ENCODE data around the gene VPS13D.
A peak's percentile ranks its signal among the peaks of the same experiment; 100 is the strongest.
"Not testable (repeated sequence)": the region's sequence is repeated elsewhere in the genome, so short reads cannot be mapped to it uniquely, and the experiment has no call there.

Gene VPS13D

DNA sequence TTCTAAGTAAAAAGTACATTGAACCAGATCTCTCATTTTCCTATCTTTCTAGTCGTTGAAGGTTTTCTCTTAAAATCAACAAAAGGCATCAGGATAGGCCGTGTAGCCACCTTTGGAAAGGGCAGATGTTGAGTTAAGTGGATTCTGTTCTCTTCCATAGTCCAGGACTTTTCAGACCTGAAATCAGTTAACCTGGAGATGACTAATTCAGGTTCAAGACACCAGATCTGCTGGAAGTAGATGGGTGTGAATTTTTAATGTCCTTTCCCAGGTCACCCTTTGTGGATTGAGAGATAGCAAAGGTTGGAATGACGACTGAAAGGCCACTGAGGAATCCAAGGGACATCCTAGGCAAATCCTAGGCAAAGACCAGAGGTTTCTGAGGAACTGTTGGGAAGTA is 215.4 kb downstream of the VPS13D start:
- intact Hi-C loops (cut with micrococcal nuclease) = no loop called here
- peaks cover 71% of the 10 kb centered on the region for H3K36me3 Mint-ChIP-seq (ENCODE audit: low read depth)
- H3K27me3 Mint-ChIP-seq = no peaks in the 10 kb centered on the region
- no peak overlapping the region for H3K27ac Mint-ChIP-seq
- H3K4me1 Mint-ChIP-seq (ENCODE audit: low read depth) = peaks cover 14% of the 10 kb centered on the region
- no peak overlapping the region for H3K4me3 Mint-ChIP-seq
- H3K9me3 Mint-ChIP-seq = no peaks in the 10 kb centered on the region

- intact Hi-C loops (cut with micrococcal nuclease) = no loop called here
- Mint-ChIP-seq H3K36me3 (ENCODE audit: low read depth) (peaks cover 70% of the 10 kb centered on the region), H3K4me1 (ENCODE audit: low read depth) (peaks cover 14% of the 10 kb centered on the region)
These were observed 216.8 kb downstream of the VPS13D start for GRCh38 chr1:12446593-12446992.

DNA sequence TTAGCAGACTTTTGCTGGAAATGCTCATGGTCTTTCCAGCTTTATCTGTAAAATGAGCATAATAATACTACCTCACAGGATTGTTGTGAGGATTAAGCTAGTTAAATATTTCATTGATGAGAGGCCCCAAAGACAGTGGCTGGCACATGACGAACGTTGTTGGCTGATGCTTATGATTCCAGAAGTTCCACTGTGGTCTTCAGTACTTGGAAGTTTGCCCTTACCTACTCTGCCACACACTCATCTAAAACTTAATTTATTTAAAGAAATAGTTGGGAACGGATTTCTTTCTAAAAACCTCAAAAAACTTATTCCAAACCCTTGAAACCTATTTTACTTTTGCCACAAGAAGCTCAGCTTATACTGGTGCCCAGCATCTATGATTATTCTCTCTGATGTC is 217.5 kb downstream of the VPS13D start:
- Mint-ChIP-seq H3K4me1 (ENCODE audit: low read depth) (peaks cover 14% of the 10 kb centered on the region), H3K4me3 (no peak overlapping the region), H3K27me3 (no peaks in the 10 kb centered on the region), H3K27ac (no peak overlapping the region), H3K36me3 (ENCODE audit: low read depth) (peaks cover 71% of the 10 kb centered on the region), H3K9me3 (no peaks in the 10 kb centered on the region)
- intact Hi-C loops (cut with micrococcal nuclease) = no loop called here

More at GRCh38 chr1:12446593-12446992, 216.8 kb downstream of the VPS13D start:
- no peaks in the 10 kb centered on the region for H3K27me3 Mint-ChIP-seq
- H3K4me3 Mint-ChIP-seq = no peak overlapping the region
- H3K27ac Mint-ChIP-seq = no peak overlapping the region
- no peaks in the 10 kb centered on the region for H3K9me3 Mint-ChIP-seq

DNA sequence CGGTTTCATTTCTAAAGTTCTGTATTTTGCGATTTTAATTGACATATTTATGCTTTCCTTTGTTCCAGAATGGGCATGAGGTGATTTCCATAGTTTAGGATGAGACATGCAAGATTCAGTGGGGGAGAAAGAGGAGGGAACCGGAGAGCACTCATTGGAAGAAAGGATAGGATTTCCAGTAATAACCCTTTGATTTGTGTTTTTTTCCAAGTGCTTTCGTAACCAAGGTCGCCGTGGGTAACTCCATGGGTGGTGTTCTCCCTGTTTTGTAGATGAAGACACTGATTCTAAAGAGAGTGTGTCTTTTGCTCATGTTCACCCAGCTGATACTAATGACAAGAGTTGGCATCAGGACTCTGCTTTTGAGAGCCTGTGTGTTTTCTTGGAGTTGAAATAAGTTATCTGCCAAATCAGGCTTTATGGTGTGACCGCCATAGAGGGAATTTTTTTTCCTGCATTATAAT is 218.1 kb downstream of the VPS13D start:
- no peak overlapping the region for H3K4me3 Mint-ChIP-seq
- peaks cover 14% of the 10 kb centered on the region for H3K4me1 Mint-ChIP-seq (ENCODE audit: low read depth)
- H3K36me3 Mint-ChIP-seq (ENCODE audit: low read depth) = peaks cover 71% of the 10 kb centered on the region
- intact Hi-C loops (cut with micrococcal nuclease) = no loop called here
- no peak overlapping the region for H3K27ac Mint-ChIP-seq
- H3K9me3 Mint-ChIP-seq = no peaks in the 10 kb centered on the region
- H3K27me3 Mint-ChIP-seq = no peaks in the 10 kb centered on the region

- peak overlapping the region; percentile 39 for H3K27ac Mint-ChIP-seq
- peaks cover 14% of the 10 kb centered on the region for H3K4me1 Mint-ChIP-seq (ENCODE audit: low read depth)
- H3K9me3 Mint-ChIP-seq = no peaks in the 10 kb centered on the region
- no peak overlapping the region for H3K4me3 Mint-ChIP-seq
- intact Hi-C loops (cut with micrococcal nuclease) = no loop called here
- peaks cover 67% of the 10 kb centered on the region for H3K36me3 Mint-ChIP-seq (ENCODE audit: low read depth)
- H3K27me3 Mint-ChIP-seq = no peaks in the 10 kb centered on the region
These were observed 218.9 kb downstream of the VPS13D start for GRCh38 chr1:12448746-12449177.

DNA sequence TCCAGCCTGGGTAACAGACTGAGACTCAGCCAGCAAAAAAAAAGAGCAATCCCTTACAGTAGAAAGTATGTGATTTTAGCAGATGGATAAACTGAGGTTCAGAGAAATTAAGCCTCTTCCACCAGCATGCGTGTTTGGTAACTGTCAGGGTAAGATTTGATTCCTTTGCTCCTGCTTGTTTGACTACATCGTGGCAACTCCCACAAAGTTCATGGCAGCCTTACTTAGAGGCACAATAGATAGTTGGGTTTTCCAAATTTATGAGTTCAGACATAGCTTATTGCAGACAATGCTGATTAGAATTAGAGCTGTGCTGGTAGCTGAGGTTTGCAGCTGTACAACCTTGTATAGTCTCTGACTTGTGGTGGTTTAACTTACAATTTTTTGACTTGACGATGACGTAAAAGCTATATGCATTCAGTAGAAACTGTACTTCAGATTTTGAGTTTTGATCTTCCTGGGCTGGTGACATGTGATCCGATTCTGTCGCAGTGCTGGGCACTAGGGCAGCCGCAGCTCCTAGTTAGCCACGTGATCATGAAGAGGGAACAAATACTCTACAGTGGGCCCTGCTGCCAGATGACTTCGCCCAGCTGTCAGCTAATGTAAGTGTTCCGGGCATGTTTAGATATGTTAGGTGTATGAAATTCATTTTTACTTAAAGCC is 220.4 kb downstream of the VPS13D start:
- intact Hi-C loops (cut with micrococcal nuclease) = no loop called here
- no peaks in the 10 kb centered on the region for H3K9me3 Mint-ChIP-seq
- no peaks in the 10 kb centered on the region for H3K27me3 Mint-ChIP-seq
- H3K4me3 Mint-ChIP-seq = no peak overlapping the region
- peaks cover 58% of the 10 kb centered on the region for H3K36me3 Mint-ChIP-seq (ENCODE audit: low read depth)
- H3K4me1 Mint-ChIP-seq (ENCODE audit: low read depth) = peaks cover 14% of the 10 kb centered on the region
- H3K27ac Mint-ChIP-seq = no peak overlapping the region

- no peak overlapping the region for H3K27ac Mint-ChIP-seq
- no peak overlapping the region for H3K4me3 Mint-ChIP-seq
- H3K4me1 Mint-ChIP-seq (ENCODE audit: low read depth) = peaks cover 14% of the 10 kb centered on the region
- no peaks in the 10 kb centered on the region for H3K9me3 Mint-ChIP-seq
- intact Hi-C loops (cut with micrococcal nuclease) = no loop called here
- no peaks in the 10 kb centered on the region for H3K27me3 Mint-ChIP-seq
- peaks cover 54% of the 10 kb centered on the region for H3K36me3 Mint-ChIP-seq (ENCODE audit: low read depth)
These were observed 221.1 kb downstream of the VPS13D start for GRCh38 chr1:12450756-12451559.

GRCh38 chr1:12451560-12451900 is 221.7 kb downstream of the VPS13D start:
- peaks cover 54% of the 10 kb centered on the region for H3K36me3 Mint-ChIP-seq (ENCODE audit: low read depth)
- H3K9me3 Mint-ChIP-seq = no peaks in the 10 kb centered on the region
- no peaks in the 10 kb centered on the region for H3K27me3 Mint-ChIP-seq
- no peak overlapping the region for H3K4me3 Mint-ChIP-seq
- H3K27ac Mint-ChIP-seq = no peak overlapping the region
- intact Hi-C loops (cut with micrococcal nuclease) = no loop called here
- H3K4me1 Mint-ChIP-seq (ENCODE audit: low read depth) = peaks cover 11% of the 10 kb centered on the region

- Mint-ChIP-seq H3K9me3 (no peaks in the 10 kb centered on the region), H3K4me1 (ENCODE audit: low read depth) (peaks cover 10% of the 10 kb centered on the region), H3K27me3 (no peaks in the 10 kb centered on the region), H3K36me3 (ENCODE audit: low read depth) (peaks cover 58% of the 10 kb centered on the region), H3K4me3 (no peak overlapping the region), H3K27ac (no peak overlapping the region)
- intact Hi-C loops (cut with micrococcal nuclease) = no loop called here
These were observed 222.4 kb downstream of the VPS13D start for GRCh38 chr1:12452262-12452661.

DNA sequence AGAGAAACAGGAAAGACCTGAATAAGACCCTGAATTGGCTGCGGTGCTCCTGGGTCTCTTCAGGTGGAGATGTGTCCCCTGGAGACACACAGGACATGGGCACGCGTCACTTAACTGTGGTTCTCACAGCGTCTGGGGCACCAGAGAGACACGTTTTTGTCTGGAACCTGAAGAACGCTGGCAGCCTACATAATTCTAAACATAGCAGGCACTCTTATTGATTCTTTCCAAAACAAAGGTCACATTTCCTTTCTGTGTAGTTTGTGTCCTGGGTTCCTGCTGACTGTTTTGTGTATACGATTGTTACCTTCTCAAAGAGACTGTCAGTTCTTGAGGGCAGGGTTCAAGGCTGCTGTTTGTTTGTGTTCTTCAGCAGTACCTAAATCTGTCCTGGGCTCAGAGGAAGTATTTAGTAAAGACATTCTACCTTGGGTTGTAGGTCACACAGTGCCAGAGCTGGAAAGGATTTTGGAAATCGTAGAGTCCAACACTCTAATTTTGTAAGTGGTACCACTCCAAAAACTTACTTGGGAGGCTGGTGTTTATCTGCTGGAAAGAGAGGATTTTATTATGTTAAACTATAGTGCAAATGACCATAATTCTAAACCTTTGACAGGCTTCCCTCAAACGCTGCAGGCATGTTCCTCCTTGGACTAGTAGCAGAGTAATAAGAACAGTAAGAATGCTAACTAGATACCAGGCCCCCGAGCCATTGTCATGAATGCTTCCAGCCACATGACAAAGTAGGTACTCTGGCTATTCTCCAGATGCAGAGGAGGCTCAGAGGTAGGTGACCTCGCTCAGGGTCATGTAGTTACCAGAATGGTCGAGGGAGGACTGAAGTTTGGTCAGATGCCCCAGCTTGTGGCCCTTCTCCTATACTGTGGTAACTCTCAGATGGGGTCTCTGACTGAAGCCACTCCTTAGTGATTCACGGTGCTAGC is 223.8 kb downstream of the VPS13D start:
- no peak overlapping the region for H3K27ac Mint-ChIP-seq

GRCh38 chr1:12454406-12455391 is 224.9 kb downstream of the VPS13D start:
- no peaks in the 10 kb centered on the region for H3K9me3 Mint-ChIP-seq
- no peak overlapping the region for H3K27ac Mint-ChIP-seq
- H3K36me3 Mint-ChIP-seq (ENCODE audit: low read depth) = peaks cover 70% of the 10 kb centered on the region
- no peaks in the 10 kb centered on the region for H3K4me1 Mint-ChIP-seq (ENCODE audit: low read depth)
- H3K4me3 Mint-ChIP-seq = no peak overlapping the region
- H3K27me3 Mint-ChIP-seq = no peaks in the 10 kb centered on the region
- intact Hi-C loops (cut with micrococcal nuclease) = no loop called here

More for the DNA sequence above, 223.8 kb downstream of the VPS13D start:
- intact Hi-C loops (cut with micrococcal nuclease) = no loop called here
- Mint-ChIP-seq H3K36me3 (ENCODE audit: low read depth) (peaks cover 67% of the 10 kb centered on the region), H3K27me3 (no peaks in the 10 kb centered on the region), H3K9me3 (no peaks in the 10 kb centered on the region), H3K4me3 (no peak overlapping the region), H3K4me1 (ENCODE audit: low read depth) (peaks cover 8% of the 10 kb centered on the region)

- peaks cover 70% of the 10 kb centered on the region for H3K36me3 Mint-ChIP-seq (ENCODE audit: low read depth)
- not testable (repeated sequence) for H3K4me3 Mint-ChIP-seq
These were observed 226.3 kb downstream of the VPS13D start for GRCh38 chr1:12456081-12456480.

GRCh38 chr1:12456979-12457378 is 227.1 kb downstream of the VPS13D start:
- no peak overlapping the region for H3K4me3 Mint-ChIP-seq
- H3K36me3 Mint-ChIP-seq (ENCODE audit: low read depth) = peaks cover 76% of the 10 kb centered on the region
- H3K4me1 Mint-ChIP-seq (ENCODE audit: low read depth) = no peaks in the 10 kb centered on the region
- no peaks in the 10 kb centered on the region for H3K27me3 Mint-ChIP-seq
- no peak overlapping the region for H3K27ac Mint-ChIP-seq
- intact Hi-C loops (cut with micrococcal nuclease) = no loop called here
- no peaks in the 10 kb centered on the region for H3K9me3 Mint-ChIP-seq

More at GRCh38 chr1:12456081-12456480, 226.3 kb downstream of the VPS13D start:
- H3K4me1 Mint-ChIP-seq (ENCODE audit: low read depth); intact Hi-C loops (cut with micrococcal nuclease); H3K27me3 Mint-ChIP-seq; H3K9me3 Mint-ChIP-seq; H3K27ac Mint-ChIP-seq: not testable (repeated sequence)

Measured in dendritic cell treated with granulocyte-macrophage colony-stimulating factor and Interleukin-4, amounts not matched to agents 40 ng/mL and 50 ng/mL, for 4 days (primary cell).